Breast epithelium (tissue), 4 donors: ENCODE data around the gene LRRK1. TPM values are rescaled to one million over a fixed set of nuclear protein-coding genes. Genes with fewer than 3 reads are reported as not detected.
A peak's percentile ranks its signal among the peaks of the same experiment; 100 is the strongest.

Experiments
- DNase-seq, 2 donors: peaks; one replicate each; pipeline ENCODE4 v3.0.0-alpha.2; 2019; ENCODE audit warnings: low spot score in 2 of 2
- H3K27ac ChIP-seq, 2 donors: fragments of 200-600 bp; sonication (generic) in 1 of 2; one replicate each; pipeline ENCODE4 v1.5.1; 2016 to 2019; ENCODE audit warnings: mild to moderate bottlenecking in 1 of 2
- H3K27me3 ChIP-seq, 2 donors: fragments of 200-600 bp; sonication (generic) in 1 of 2; one replicate each; pipeline versions ENCODE4 v1.5.1 to v1.6.0; 2017 to 2019; ENCODE audit warnings: control low read depth in 1 of 2, mild to moderate bottlenecking in 1 of 2
- H3K36me3 ChIP-seq: fragments of 200-600 bp; one replicate; pipeline ENCODE4 v1.5.1; 2019
- H3K4me1 ChIP-seq, 2 donors: fragments of 200-600 bp; sonication (generic); one replicate each; pipeline ENCODE4 v1.5.1; 2016 to 2019; ENCODE audit warnings: control low read depth in 1 of 2
- H3K4me3 ChIP-seq, 3 donors: fragments of 200-600 bp; sonication (generic); 1 replicate in 2 of 3; 2 replicates in 1 of 3; pipeline ENCODE4 v1.5.1; 2016 to 2019; ENCODE audit warnings: mild to moderate bottlenecking in 3 of 3, moderate library complexity in 2 of 3
- H3K9me3 ChIP-seq, 2 donors: fragments of 200-600 bp; sonication (generic) in 1 of 2; one replicate each; pipeline ENCODE4 v1.5.1; 2016 to 2019; ENCODE audit warnings: control low read depth in 1 of 2
- POLR2A ChIP-seq: fragments of 450-650 bp; IDR thresholded peaks from one replicate; pipeline ENCODE4 v1.6.1; 2016; ENCODE audit warnings: antibody characterized with exemption, mild to moderate bottlenecking, moderate library complexity
- POLR2AphosphoS5 ChIP-seq, 3 donors: sonication (generic); formaldehyde crosslinking; IDR thresholded peaks; one replicate each; pipeline ENCODE4 v1.6.1; 2017; ENCODE audit warnings: antibody characterized with exemption in 3 of 3
- intact Hi-C: fragments of 100-400 bp; cut with DNase I; formaldehyde crosslinking; loops from one replicate; pipeline ENCODE4 v1.15.1; 2023; ENCODE audit warnings: low total_unique reads
- total RNA-seq, 3 donors: library from RNA; depleted of rRNA; stranded (reverse); fragments of >200 nt; gene quantifications; one replicate each; pipeline ENCODE4 v1.1.0, GENCODE V29; 2016
- TF ChIP-seq, protein P1 (sequence below), 3 donors: fragments of 450-650 bp; IDR thresholded peaks; one replicate each; pipeline ENCODE4 v1.5.1; 2016 to 2017; ENCODE audit warnings: antibody characterized with exemption in 3 of 3, mild to moderate bottlenecking in 3 of 3, moderate library complexity in 3 of 3

Gene LRRK1
- total RNA-seq, 3 donors from 2014 or later: 10.1 to 18.7 (median 14.4) TPM

DNA sequence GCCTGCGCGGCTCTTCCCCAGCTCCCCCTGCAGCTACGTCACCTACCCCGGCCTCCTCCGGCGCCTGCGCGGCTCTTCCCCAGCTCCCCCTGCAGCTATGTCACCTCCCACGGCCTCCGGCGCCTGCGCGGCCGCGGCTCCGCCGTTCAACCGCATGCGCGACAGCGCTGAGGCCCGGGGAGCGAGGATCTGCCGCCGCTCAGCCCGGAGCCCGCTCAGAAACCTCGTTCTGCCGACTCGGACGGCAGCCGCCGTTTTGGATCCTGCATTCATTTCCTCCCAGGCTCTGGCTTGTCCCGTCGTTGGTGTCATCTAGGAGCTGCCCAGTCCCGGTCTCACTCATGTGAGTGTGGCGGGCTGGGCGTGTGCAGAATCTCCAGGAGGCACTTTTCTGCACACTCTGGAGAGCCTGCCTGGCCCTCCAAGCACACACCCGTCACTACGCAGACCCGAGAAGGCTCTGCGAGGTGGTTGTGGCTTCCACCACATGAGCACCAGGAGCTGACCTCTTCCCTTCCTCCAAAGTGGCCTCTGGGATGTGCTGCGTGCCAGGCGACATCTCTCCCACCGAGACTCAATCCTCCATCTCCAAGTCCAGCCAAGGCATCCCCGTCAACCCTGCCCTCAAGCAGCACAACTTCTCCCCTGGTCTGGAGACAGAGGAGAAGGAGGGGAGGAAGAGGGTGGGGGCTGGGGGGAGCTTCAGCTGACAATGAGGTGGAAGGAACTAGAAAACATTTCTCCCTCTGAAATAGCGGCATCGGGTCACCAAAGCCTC, 167.4 kb downstream of the LRRK1 start:
- no peak overlapping the region for H3K27ac ChIP-seq
- no peaks in the 10 kb centered on the region for H3K27me3 ChIP-seq
- no peaks in the 10 kb centered on the region for H3K36me3 ChIP-seq
- no peak overlapping the region for H3K4me3 ChIP-seq
- DNase-seq: no peak
- intact Hi-C loops: no loop called here
- peaks cover 6 to 12% of the 10 kb centered on the region in 2 donors for H3K4me1 ChIP-seq
- H3K9me3 ChIP-seq: no peaks in the 10 kb centered on the region
- TF ChIP-seq POLR2A: no peak
- TF ChIP-seq, protein P1, sequence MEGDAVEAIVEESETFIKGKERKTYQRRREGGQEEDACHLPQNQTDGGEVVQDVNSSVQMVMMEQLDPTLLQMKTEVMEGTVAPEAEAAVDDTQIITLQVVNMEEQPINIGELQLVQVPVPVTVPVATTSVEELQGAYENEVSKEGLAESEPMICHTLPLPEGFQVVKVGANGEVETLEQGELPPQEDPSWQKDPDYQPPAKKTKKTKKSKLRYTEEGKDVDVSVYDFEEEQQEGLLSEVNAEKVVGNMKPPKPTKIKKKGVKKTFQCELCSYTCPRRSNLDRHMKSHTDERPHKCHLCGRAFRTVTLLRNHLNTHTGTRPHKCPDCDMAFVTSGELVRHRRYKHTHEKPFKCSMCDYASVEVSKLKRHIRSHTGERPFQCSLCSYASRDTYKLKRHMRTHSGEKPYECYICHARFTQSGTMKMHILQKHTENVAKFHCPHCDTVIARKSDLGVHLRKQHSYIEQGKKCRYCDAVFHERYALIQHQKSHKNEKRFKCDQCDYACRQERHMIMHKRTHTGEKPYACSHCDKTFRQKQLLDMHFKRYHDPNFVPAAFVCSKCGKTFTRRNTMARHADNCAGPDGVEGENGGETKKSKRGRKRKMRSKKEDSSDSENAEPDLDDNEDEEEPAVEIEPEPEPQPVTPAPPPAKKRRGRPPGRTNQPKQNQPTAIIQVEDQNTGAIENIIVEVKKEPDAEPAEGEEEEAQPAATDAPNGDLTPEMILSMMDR (IDR thresholded peaks at IDR 0.05): no peak
- TF ChIP-seq POLR2AphosphoS5 (IDR thresholded peaks at IDR 0.05): no peak

DNA sequence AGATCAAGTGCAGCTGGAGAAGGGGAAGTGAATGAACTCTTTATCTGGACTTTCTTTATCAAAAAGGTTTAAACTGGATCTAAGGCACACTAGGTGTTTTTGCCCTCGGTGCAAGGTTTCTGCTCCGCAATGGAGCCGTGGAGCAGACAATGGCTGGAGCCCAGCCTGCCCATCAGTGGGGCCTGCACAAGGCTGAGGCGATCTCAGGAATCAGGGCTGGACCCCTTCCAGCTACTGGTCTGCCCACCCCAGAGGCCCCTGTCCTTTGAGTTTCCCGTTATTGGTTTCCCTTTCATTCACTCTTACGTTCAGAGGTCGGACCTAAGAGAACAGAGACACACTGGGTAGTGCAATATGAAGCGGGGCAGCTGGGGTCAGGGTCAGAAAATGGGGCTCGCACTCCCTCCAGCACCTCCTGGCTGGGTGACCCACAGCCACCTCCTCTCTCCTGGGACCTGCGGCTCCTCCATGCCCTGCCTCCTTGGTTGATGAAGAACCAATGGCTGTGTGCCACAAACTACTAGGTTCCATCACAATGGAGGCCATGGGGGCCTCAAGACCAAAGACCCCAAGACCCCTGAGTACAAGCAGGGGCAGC, 168.1 kb downstream of the LRRK1 start:
- peaks cover 7 to 12% of the 10 kb centered on the region in 2 donors for H3K4me1 ChIP-seq
- DNase-seq: no peak
- no peak for TF ChIP-seq POLR2A
- TF ChIP-seq, protein P1 (IDR thresholded peaks at IDR 0.05): no peak
- TF ChIP-seq POLR2AphosphoS5 (IDR thresholded peaks at IDR 0.05): no peak
- no peaks in the 10 kb centered on the region for H3K9me3 ChIP-seq
- no peaks in the 10 kb centered on the region for H3K27me3 ChIP-seq
- intact Hi-C loops: no loop called here
- H3K27ac ChIP-seq: no peak overlapping the region
- H3K4me3 ChIP-seq: no peak overlapping the region
- no peaks in the 10 kb centered on the region for H3K36me3 ChIP-seq

DNA sequence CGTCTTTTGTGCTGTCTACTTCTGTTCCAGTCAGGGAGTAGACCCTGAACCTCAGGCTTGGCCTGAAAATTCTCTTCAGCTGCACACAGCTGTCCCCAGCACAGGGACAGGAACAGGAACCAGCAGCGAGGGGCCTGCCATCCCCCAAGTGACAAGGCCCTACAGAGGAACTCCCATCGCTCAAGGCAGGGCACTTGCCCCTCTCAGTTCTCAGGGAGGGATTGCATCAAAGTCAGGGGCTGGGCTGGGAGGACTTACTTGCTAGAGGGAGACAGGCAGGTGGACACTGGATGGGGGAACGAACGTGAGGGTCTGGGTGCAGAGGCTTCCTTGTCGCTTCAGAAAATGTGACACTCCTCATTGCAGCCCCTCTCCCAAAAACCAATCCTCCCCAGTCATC, 169.1 kb downstream of the LRRK1 start:
- no peak for TF ChIP-seq POLR2AphosphoS5 (IDR thresholded peaks at IDR 0.05)
- TF ChIP-seq POLR2A: no peak
- TF ChIP-seq, protein P1 (IDR thresholded peaks at IDR 0.05): no peak
- intact Hi-C loops: loop anchor here (2.0 kb wide), 1 partner anchor 171 kb away; no protein-coding TSS in a partner anchor
- DNase-seq: no peak

DNA sequence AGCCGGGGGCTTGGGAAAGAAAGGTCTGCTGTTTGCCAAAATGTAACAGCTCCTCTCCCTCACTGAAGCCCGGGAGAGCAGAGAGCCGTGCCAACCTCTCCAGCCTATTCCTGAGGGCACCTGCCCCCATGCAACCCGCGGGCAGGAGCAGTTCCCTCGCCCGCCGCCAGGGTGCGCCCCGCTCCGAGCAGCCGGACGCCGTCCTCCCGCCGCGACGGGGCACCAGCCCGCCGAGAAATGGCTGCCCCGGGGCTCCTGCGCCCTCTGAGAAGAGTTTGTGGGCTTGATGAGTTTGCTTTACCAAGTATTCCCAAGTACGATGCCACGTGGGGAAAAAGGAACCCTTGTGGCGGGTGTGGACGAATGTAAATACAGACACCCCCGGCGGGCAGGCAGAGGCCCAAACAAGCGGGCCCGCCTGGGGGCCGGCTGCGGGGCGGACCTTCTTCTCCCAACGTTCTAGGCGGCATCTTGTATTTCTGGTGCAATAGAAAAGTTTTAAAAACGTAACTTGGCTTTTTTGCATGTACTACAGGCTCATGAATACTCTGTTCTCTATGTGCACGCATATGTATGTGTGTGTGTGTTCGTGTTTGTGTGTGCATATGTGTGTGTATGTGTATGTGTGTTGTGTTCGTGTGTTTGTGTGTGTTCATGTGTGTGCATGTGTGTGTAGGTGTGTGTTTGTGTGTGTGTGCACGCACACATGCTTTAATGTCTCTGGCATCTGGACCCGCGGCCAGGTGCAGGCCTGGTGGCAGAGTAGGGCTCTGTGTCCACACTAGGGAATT, 169.8 kb downstream of the LRRK1 start:
- TF ChIP-seq POLR2A (no peak), POLR2AphosphoS5 (IDR thresholded peaks at IDR 0.05) (peak in 1 of 3 donors; percentile 61)
- TF ChIP-seq, protein P1 (IDR thresholded peaks at IDR 0.05): peak; percentile 97 to 98 (median 98)
- Histone ChIP-seq H3K9me3 (no peaks in the 10 kb centered on the region), H3K27me3 (no peaks in the 10 kb centered on the region), H3K4me3 (peak overlapping the region; percentile 23 to 47 (median 31)), H3K27ac (peak overlapping the region in 1 of 2 donors; percentile 92), H3K4me1 (peaks cover 8 to 12% of the 10 kb centered on the region in 2 donors), H3K36me3 (no peaks in the 10 kb centered on the region)
- intact Hi-C loops: loop anchor here (2.0 kb wide), 1 partner anchor 170 kb away; no protein-coding TSS in a partner anchor
- DNase-seq: peak; percentile 41 to 74

More for the DNA sequence above, 169.1 kb downstream of the LRRK1 start:
- Histone ChIP-seq H3K4me3 (no peak overlapping the region), H3K36me3 (no peaks in the 10 kb centered on the region), H3K4me1 (peaks cover 8 to 12% of the 10 kb centered on the region in 2 donors), H3K27me3 (no peaks in the 10 kb centered on the region), H3K9me3 (no peaks in the 10 kb centered on the region), H3K27ac (peak overlapping the region in 1 of 2 donors; percentile 92)
